Mucosa of stomach (tissue), 1 donor: ENCODE results near the gene SIPA1.
A peak's percentile ranks its signal among the peaks of the same experiment; 100 is the strongest.
"Not testable (repeated sequence)": the region's sequence is repeated elsewhere in the genome, so short reads cannot be mapped to it uniquely, and the experiment has no call there.

Experiments
- H3K27me3 ChIP-seq: one replicate; pipeline ENCODE4 v1.7.0; 2013; ENCODE audit warnings: mild to moderate bottlenecking, low read length; ENCODE audit not compliant: control insufficient read depth, insufficient read depth
- H3K36me3 ChIP-seq: one replicate; pipeline ENCODE4 v1.7.0; 2013; ENCODE audit warnings: low read length; ENCODE audit not compliant: control insufficient read depth, insufficient read depth
- H3K4me1 ChIP-seq: one replicate; pipeline ENCODE4 v1.7.0; 2013; ENCODE audit warnings: mild to moderate bottlenecking, low read length; ENCODE audit not compliant: control insufficient read depth, insufficient read depth
- H3K4me3 ChIP-seq: one replicate; pipeline ENCODE4 v1.7.0; 2013; ENCODE audit warnings: low read length
- H3K9ac ChIP-seq: one replicate; pipeline ENCODE4 v1.7.0; 2013; ENCODE audit warnings: mild to moderate bottlenecking, low read length, moderate library complexity
- H3K9me3 ChIP-seq: one replicate; pipeline ENCODE4 v1.7.0; 2013; ENCODE audit warnings: mild to moderate bottlenecking, low read length, moderate library complexity; ENCODE audit not compliant: control insufficient read depth
- donor health status: Pancreatic carcinoma.

Gene SIPA1

GRCh38 chr11:65662799-65663638 is 25.1 kb downstream of the SIPA1 start, which contains the start of gene RELA:
RELA (minus strand) TSS chr11:65662916; CDS start chr11:65662832, 84 bp downstream.
- H3K9me3 ChIP-seq, result no peaks in the 10 kb centered on the region

GRCh38 chr11:65663639-65664200 is 25.8 kb downstream of the SIPA1 start:
- peak overlapping the region; percentile 99 for H3K9ac ChIP-seq
- H3K4me3 ChIP-seq, result peak overlapping the region; percentile 74
- peaks cover 19% of the 10 kb centered on the region for H3K4me1 ChIP-seq
- no peaks in the 10 kb centered on the region for H3K27me3 ChIP-seq
- no peaks in the 10 kb centered on the region for H3K9me3 ChIP-seq
- H3K36me3 ChIP-seq, result peaks cover 9% of the 10 kb centered on the region

More at GRCh38 chr11:65662799-65663638, 25.1 kb downstream of the SIPA1 start, which contains the start of gene RELA:
- peaks cover 19% of the 10 kb centered on the region for H3K4me1 ChIP-seq
- peak within 1 kb of the TSS; percentile 74 for H3K4me3 ChIP-seq
- peaks cover 9% of the 10 kb centered on the region for H3K36me3 ChIP-seq
- H3K9ac ChIP-seq, result peak within 1 kb of the TSS; percentile 99
- no peaks in the 10 kb centered on the region for H3K27me3 ChIP-seq

- no peaks in the 10 kb centered on the region for H3K36me3 ChIP-seq
- no peaks in the 10 kb centered on the region for H3K27me3 ChIP-seq
- no peak overlapping the region for H3K4me3 ChIP-seq
- no peaks in the 10 kb centered on the region for H3K4me1 ChIP-seq
- no peaks in the 10 kb centered on the region for H3K9me3 ChIP-seq
- H3K9ac ChIP-seq, result no peak overlapping the region
Observed at GRCh38 chr11:65672180-65672860, 34.4 kb downstream of the SIPA1 start.

- H3K9me3 ChIP-seq, result no peaks in the 10 kb centered on the region
- no peaks in the 10 kb centered on the region for H3K36me3 ChIP-seq
- no peaks in the 10 kb centered on the region for H3K27me3 ChIP-seq
- no peak overlapping the region for H3K4me3 ChIP-seq
- H3K9ac ChIP-seq, result no peak overlapping the region
- no peaks in the 10 kb centered on the region for H3K4me1 ChIP-seq
Observed at GRCh38 chr11:65672982-65673381, 35.1 kb downstream of the SIPA1 start.

- H3K4me3 ChIP-seq, result no peak overlapping the region
- no peaks in the 10 kb centered on the region for H3K4me1 ChIP-seq
- no peaks in the 10 kb centered on the region for H3K9me3 ChIP-seq
Observed at GRCh38 chr11:65680192-65680743, 42.4 kb downstream of the SIPA1 start.

GRCh38 chr11:65683480-65683879 is 45.6 kb downstream of the SIPA1 start:
- not testable (repeated sequence) for H3K4me3 ChIP-seq, H3K9me3 ChIP-seq, H3K4me1 ChIP-seq, H3K27me3 ChIP-seq, H3K9ac ChIP-seq, H3K36me3 ChIP-seq

More at GRCh38 chr11:65680192-65680743, 42.4 kb downstream of the SIPA1 start:
- no peaks in the 10 kb centered on the region for H3K27me3 ChIP-seq
- H3K36me3 ChIP-seq, result no peaks in the 10 kb centered on the region
- no peak overlapping the region for H3K9ac ChIP-seq

GRCh38 chr11:65685981-65686380 is 48.1 kb downstream of the SIPA1 start:
- H3K9ac ChIP-seq, result no peak overlapping the region
- H3K9me3 ChIP-seq, result no peaks in the 10 kb centered on the region
- H3K4me3 ChIP-seq, result no peak overlapping the region

GRCh38 chr11:65691847-65692246 is 53.9 kb downstream of the SIPA1 start:
- Histone ChIP-seq H3K9ac (peak overlapping the region; percentile 73), H3K4me1 (peaks cover 30% of the 10 kb centered on the region)
- not testable (repeated sequence) for H3K4me3 ChIP-seq, H3K27me3 ChIP-seq, H3K36me3 ChIP-seq, H3K9me3 ChIP-seq

More at GRCh38 chr11:65685981-65686380, 48.1 kb downstream of the SIPA1 start:
- H3K4me1 ChIP-seq, result no peaks in the 10 kb centered on the region
- no peaks in the 10 kb centered on the region for H3K27me3 ChIP-seq
- no peaks in the 10 kb centered on the region for H3K36me3 ChIP-seq

GRCh38 chr11:65692367-65692766 is 54.5 kb downstream of the SIPA1 start:
- Histone ChIP-seq H3K27me3 (no peaks in the 10 kb centered on the region), H3K9me3 (no peaks in the 10 kb centered on the region), H3K4me1 (peaks cover 30% of the 10 kb centered on the region), H3K36me3 (no peaks in the 10 kb centered on the region), H3K9ac (peak overlapping the region; percentile 73), H3K4me3 (no peak overlapping the region)

GRCh38 chr11:65695459-65696241 is 57.7 kb downstream of the SIPA1 start:
- no peak overlapping the region for H3K9ac ChIP-seq
- H3K4me3 ChIP-seq, result no peak overlapping the region
- no peaks in the 10 kb centered on the region for H3K27me3 ChIP-seq
- H3K36me3 ChIP-seq, result no peaks in the 10 kb centered on the region
- H3K9me3 ChIP-seq, result no peaks in the 10 kb centered on the region
- peaks cover 37% of the 10 kb centered on the region for H3K4me1 ChIP-seq

- H3K9ac ChIP-seq, result no peak overlapping the region
- H3K27me3 ChIP-seq, result no peaks in the 10 kb centered on the region
- no peak overlapping the region for H3K4me3 ChIP-seq
- no peaks in the 10 kb centered on the region for H3K9me3 ChIP-seq
- peaks cover 37% of the 10 kb centered on the region for H3K4me1 ChIP-seq
- H3K36me3 ChIP-seq, result no peaks in the 10 kb centered on the region
Observed at GRCh38 chr11:65696802-65697552, 59.1 kb downstream of the SIPA1 start.
